K562 (cell line): Measurements from ENCODE around the gene CBY3. TPM values are rescaled to one million over a fixed set of nuclear protein-coding genes. Genes with fewer than 3 reads are reported as not detected.

Source experiments
- ATAC-seq: fragments of 200-7000 bp; cut with Tn5 transposase; 3 replicates; pipeline ENCODE4 v1.9.1; 2020; ENCODE audit warnings: moderate library complexity
- BruUV-seq: library from RNA; stranded (reverse); fragments of 400-500 nt; replicated peaks from 2 replicates; lab custom pipeline; 2021; lab: Mats Ljungman, UMichigan
- CTCF ChIA-PET: fragments of 300-600 bp; formaldehyde crosslinking; extraction: SDS; loops from one replicate; lab custom pipeline; 2021; ENCODE audit warnings: low intra/inter-chr PET ratio; lab: Yijun Ruan, JAX
- POLR2A ChIA-PET: fragments of 300-600, 350-650 bp; sonication (Branson Sonifier 250); formaldehyde crosslinking; extraction: SDS; loops from one replicate; lab custom pipeline; 2021; ENCODE audit warnings: antibody characterized with exemption, inconsistent platforms; lab: Yijun Ruan, JAX
- DNase-seq, 4 experiments: peaks; one replicate each; pipeline versions ENCODE4 v3.0.0 to v3.0.0-alpha.2; 2011 to 2018; ENCODE audit warnings: low spot score in 3 of 4, mixed read lengths in 3 of 4; ENCODE audit errors: extremely low read depth in 1 of 4
- FAIRE-seq: peaks from 2 replicates; lab custom pipeline; 2011; peaks lifted over from hg19 to GRCh38; lab: Jason Lieb, UNC
- H2AFZ ChIP-seq: 2 replicates; pipeline ENCODE4 v1.6.0; 2011; ENCODE audit warnings: low read depth, low read length, control low read depth, inconsistent platforms
- H3K27ac ChIP-seq: fragments of 200-600 bp; 3 replicates; pipeline ENCODE4 v1.8.0; 2011; ENCODE audit warnings: low read depth, mild to moderate bottlenecking, control low read depth, inconsistent platforms, low read length, moderate library complexity, mixed read lengths; ENCODE audit errors: extremely low read depth
- H3K27me3 ChIP-seq, 2 experiments: fragments of 300-600 bp in 1 of 2; 2 replicates in 1 of 2; 3 replicates in 1 of 2; pipeline versions ENCODE4 v1.6.0 to v1.8.0; 2011; ENCODE audit warnings: inconsistent platforms in 2 of 2, low read length in 2 of 2, mild to moderate bottlenecking in 1 of 2, mixed read lengths in 1 of 2, moderate library complexity in 1 of 2; ENCODE audit not compliant: control insufficient read depth in 2 of 2, insufficient read depth in 2 of 2
- H3K36me3 ChIP-seq: fragments of 300-600 bp; 3 replicates; pipeline ENCODE4 v1.8.0; 2011; ENCODE audit warnings: mild to moderate bottlenecking, low read length, inconsistent platforms; ENCODE audit not compliant: control insufficient read depth, insufficient read depth
- H3K4me1 ChIP-seq, 2 experiments: fragments of 200-600 bp in 1 of 2; replicated peaks in 1 of 2; 2 replicates in 1 of 2; 3 replicates in 1 of 2; pipeline versions ENCODE4 v1.5.1 to v1.8.0; 2011; ENCODE audit warnings: inconsistent platforms in 2 of 2, low read length in 2 of 2, mild to moderate bottlenecking in 1 of 2, mixed read lengths in 1 of 2, moderate library complexity in 1 of 2; ENCODE audit not compliant: control insufficient read depth in 2 of 2, insufficient read depth in 2 of 2
- H3K4me2 ChIP-seq: 2 replicates; pipeline ENCODE4 v1.6.1; 2011; ENCODE audit warnings: low read length, control low read depth, inconsistent platforms, mixed read lengths; ENCODE audit not compliant: insufficient read depth
- H3K4me3 ChIP-seq: fragments of 200-600 bp; sonication (generic), shearing (Covaris generic); 2 replicates; pipeline ENCODE4 v1.5.1; 2016; ENCODE audit warnings: control low read depth, inconsistent platforms
- H3K79me2 ChIP-seq: fragments of 200-600 bp; 3 replicates; pipeline ENCODE4 v1.8.0; 2011; ENCODE audit warnings: low read length, inconsistent platforms; ENCODE audit not compliant: control insufficient read depth, insufficient read depth
- H3K9ac ChIP-seq, 2 experiments: 2 replicates each; pipeline versions ENCODE4 v1.6.0 to v1.6.1; 2011; ENCODE audit warnings: low read depth in 2 of 2, low read length in 2 of 2, control low read depth in 1 of 2, inconsistent platforms in 1 of 2, mild to moderate bottlenecking in 1 of 2, mixed read lengths in 1 of 2; ENCODE audit not compliant: insufficient read depth in 1 of 2
- H3K9me1 ChIP-seq: one replicate; pipeline ENCODE4 v1.6.0; 2011; ENCODE audit warnings: inconsistent platforms, mild to moderate bottlenecking, low read length, moderate library complexity; ENCODE audit not compliant: control insufficient read depth, insufficient read depth
- H3K9me3 ChIP-seq: replicated peaks from 2 replicates; pipeline ENCODE4 v1.5.1; 2011; ENCODE audit warnings: low read depth, low read length, inconsistent platforms; ENCODE audit not compliant: control insufficient read depth, insufficient read depth
- H4K20me1 ChIP-seq: replicated peaks from 2 replicates; pipeline ENCODE4 v1.6.1; 2011; ENCODE audit warnings: low read length, inconsistent platforms, mixed read lengths; ENCODE audit not compliant: control insufficient read depth, insufficient read depth
- ARID1B ChIP-seq: fragments of 450-650 bp; IDR thresholded peaks from 2 replicates; pipeline ENCODE4 v1.6.1; 2016; ENCODE audit warnings: antibody characterized with exemption, mild to moderate bottlenecking, inconsistent platforms
- CBX1 ChIP-seq: sonication (generic); IDR thresholded peaks from 2 replicates; pipeline ENCODE4 v1.6.1; 2016; ENCODE audit warnings: antibody characterized with exemption, low read depth, mild to moderate bottlenecking
- COPS2 ChIP-seq: fragments of 450-650 bp; conservative IDR thresholded peaks from 2 replicates; pipeline ENCODE4 v1.6.1; 2016; ENCODE audit warnings: mild to moderate bottlenecking, moderate library complexity
- EP400 ChIP-seq: fragments of 450-650 bp; IDR thresholded peaks from 2 replicates; pipeline ENCODE4 v1.6.1; 2017; ENCODE audit warnings: antibody characterized with exemption, mild to moderate bottlenecking, moderate library complexity
- NCOA4 ChIP-seq: fragments of 450-650 bp; IDR thresholded peaks from 2 replicates; pipeline ENCODE4 v1.6.1; 2018; ENCODE audit warnings: mild to moderate bottlenecking; ENCODE audit not compliant: partially characterized antibody
- NEUROD1 ChIP-seq: fragments of 150-350 bp; IDR thresholded peaks from 2 replicates; pipeline ENCODE4 v1.6.1; 2014; ENCODE audit warnings: borderline replicate concordance, low read length, low read depth; ENCODE audit not compliant: partially characterized antibody
- STAT5A ChIP-seq: IDR thresholded peaks from 2 replicates; pipeline ENCODE4 v1.6.1; 2012; ENCODE audit warnings: low read length, inconsistent platforms, borderline replicate concordance
- ZBED1 ChIP-seq: IDR thresholded peaks from 2 replicates; pipeline ENCODE4 v1.6.1; 2014
- ZNF224 ChIP-seq: sonication (generic); formaldehyde crosslinking; IDR thresholded peaks from 2 replicates; pipeline ENCODE4 v1.8.0; 2022; ENCODE audit warnings: mild to moderate bottlenecking, missing genetic modification reagents
- ZNF584 ChIP-seq: fragments of 200-800 bp; sonication (Bioruptor generic); IDR thresholded peaks from 2 replicates; pipeline ENCODE4 v1.6.1; 2016; ENCODE audit warnings: low read depth, mild to moderate bottlenecking, missing genetic modification characterization, missing compliant biosample characterization
- WGBS: fragments of 100-300 bp; shearing (Covaris generic); methylation state at CpG from one replicate; pipeline ENCODE4 v1.1.6; 2016; ENCODE audit warnings: low coverage, mixed read lengths; ENCODE audit not compliant: insufficient coverage; ENCODE audit errors: missing lambda C conversion rate; 5-methylcytosine and 5-hydroxymethylcytosine counted together
- in situ Hi-C: fragments of 300-500 bp; cut with MboI; formaldehyde crosslinking; loops from 4 replicates; pipeline ENCODE4 v1.15.0; 2018; ENCODE audit warnings: inconsistent platforms, mixed read lengths
- intact Hi-C: fragments of 100-400 bp; cut with micrococcal nuclease; formaldehyde crosslinking; loops from 2 replicates; pipeline ENCODE4 v1.14.2; 2022
- polyA plus RNA-seq, 8 experiments: library from polyadenylated mRNA; depleted of rRNA in 4 of 8; stranded (reverse) in 5 of 8; unstranded in 3 of 8; fragments of >200 nt; fragmentation: Nextera tagmentation in 2 of 8; fragmentation: Illumina TruSeq in 1 of 8; extraction: Ambion mirVana in 2 of 8; extraction: Trizol in 1 of 8; gene quantifications; 2 replicates each; pipeline versions ENCODE4 v1.2.1 to v1.2.3, GENCODE V29; 2011 to 2014; ENCODE audit warnings: inconsistent platforms in 1 of 8, missing spikeins in 1 of 8
- total RNA-seq, 7 experiments: library from RNA; depleted of rRNA in 6 of 7; stranded (reverse); fragments of >200 nt in 6 of 7; fragmentation: Illumina TruSeq in 2 of 7; extraction: Trizol in 2 of 7; gene quantifications; 2 replicates each; pipeline versions ENCODE4 v1.2.1 to v1.2.3, GENCODE V29; 2011 to 2021; ENCODE audit warnings: low replicate concordance in 1 of 7
- TF ChIP-seq, protein P1 (sequence below), 2 experiments: fragments of 450-650 bp; conservative IDR thresholded peaks; 2 replicates each; pipeline ENCODE4 v1.6.1; 2017; ENCODE audit warnings: mild to moderate bottlenecking in 2 of 2, moderate library complexity in 2 of 2

CBY3 gene
- total and polyA plus RNA-seq, 9 of the 15 experiments (the other 6 are each of a cell fraction or from before 2014, with no cell fraction given) = not detected

DNA sequence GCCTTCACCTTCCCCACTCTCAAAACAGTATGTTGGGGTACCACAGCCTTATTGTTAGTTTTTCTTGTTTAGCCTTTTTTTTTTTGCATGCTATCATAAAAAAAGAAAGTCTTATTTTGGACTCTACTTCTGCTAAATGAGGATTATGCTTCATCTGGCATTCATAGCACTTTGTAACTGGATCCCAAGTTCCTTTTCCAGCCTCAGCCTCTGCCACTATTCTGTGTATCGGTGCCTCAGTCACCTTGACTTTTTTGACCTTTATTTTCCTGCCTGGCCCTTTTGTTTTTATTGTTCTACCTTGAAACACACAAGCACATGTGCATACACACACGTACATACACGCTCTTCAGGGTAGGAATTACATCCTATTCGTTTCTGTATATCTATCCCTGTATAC lies 43.3 kb upstream of the CBY3 start:
- intact Hi-C loops = no loop called here
- no peak overlapping the region for H3K27ac ChIP-seq
- ChIA-PET CTCF (no interaction called here), POLR2A (interaction anchor here (0.5 to 2.0 kb wide), 3 partner anchors 8 to 11 kb away, joined by 3 to 10 read pairs (median 5); partner anchors contain the start of gene MAML1)
- peaks cover 94% of the 10 kb centered on the region for H3K36me3 ChIP-seq
- FAIRE-seq (no peak), ATAC-seq (no peak), DNase-seq (no peak)
- no peaks in the 10 kb centered on the region for H3K9me1 ChIP-seq
- in situ Hi-C loops = no loop called here
- H3K4me2 ChIP-seq = no peak overlapping the region
- TF ChIP-seq ARID1B = no peak
- TF ChIP-seq ZBED1 = no peak
- TF ChIP-seq, protein P1, sequence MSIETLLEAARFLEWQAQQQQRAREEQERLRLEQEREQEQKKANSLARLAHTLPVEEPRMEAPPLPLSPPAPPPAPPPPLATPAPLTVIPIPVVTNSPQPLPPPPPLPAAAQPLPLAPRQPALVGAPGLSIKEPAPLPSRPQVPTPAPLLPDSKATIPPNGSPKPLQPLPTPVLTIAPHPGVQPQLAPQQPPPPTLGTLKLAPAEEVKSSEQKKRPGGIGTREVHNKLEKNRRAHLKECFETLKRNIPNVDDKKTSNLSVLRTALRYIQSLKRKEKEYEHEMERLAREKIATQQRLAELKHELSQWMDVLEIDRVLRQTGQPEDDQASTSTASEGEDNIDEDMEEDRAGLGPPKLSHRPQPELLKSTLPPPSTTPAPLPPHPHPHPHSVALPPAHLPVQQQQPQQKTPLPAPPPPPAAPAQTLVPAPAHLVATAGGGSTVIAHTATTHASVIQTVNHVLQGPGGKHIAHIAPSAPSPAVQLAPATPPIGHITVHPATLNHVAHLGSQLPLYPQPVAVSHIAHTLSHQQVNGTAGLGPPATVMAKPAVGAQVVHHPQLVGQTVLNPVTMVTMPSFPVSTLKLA (conservative IDR thresholded peaks at IDR 0.05) = no peak
- TF ChIP-seq COPS2 = no peak
- TF ChIP-seq EP400 = no peak
- TF ChIP-seq NEUROD1 = no peak
- TF ChIP-seq ZNF584 (CRISPR knock-in tag) = no peak
- no peak for TF ChIP-seq NCOA4
- TF ChIP-seq ZNF224 (CRISPR knock-in tag) = no peak
- TF ChIP-seq CBX1 = no peak
- no peak for TF ChIP-seq STAT5A
- peaks cover 24% of the 10 kb centered on the region; the same call in 2 of the 3 replicates for H3K79me2 ChIP-seq
- no peaks in the 10 kb centered on the region for H3K9me3 ChIP-seq
- no peaks in the 10 kb centered on the region; the same call in 1 of the 2 replicates for H4K20me1 ChIP-seq
- no TSS peak for BruUV-seq
- no peaks in the 10 kb centered on the region for H3K4me1 ChIP-seq
- no peak overlapping the region for H3K9ac ChIP-seq
- WGBS = 96% methylated on average over 4 of the region's 4 CpGs
- no peak overlapping the region for H2AFZ ChIP-seq
- no peaks in the 10 kb centered on the region for H3K27me3 ChIP-seq
- H3K4me3 ChIP-seq = no peak overlapping the region
